8988T (cell line): ENCODE measurements around the gene RAC2.

Experiments used
- DNase-seq: peaks from one replicate; pipeline ENCODE4 v3.0.0; 2011

RAC2 gene

DNA sequence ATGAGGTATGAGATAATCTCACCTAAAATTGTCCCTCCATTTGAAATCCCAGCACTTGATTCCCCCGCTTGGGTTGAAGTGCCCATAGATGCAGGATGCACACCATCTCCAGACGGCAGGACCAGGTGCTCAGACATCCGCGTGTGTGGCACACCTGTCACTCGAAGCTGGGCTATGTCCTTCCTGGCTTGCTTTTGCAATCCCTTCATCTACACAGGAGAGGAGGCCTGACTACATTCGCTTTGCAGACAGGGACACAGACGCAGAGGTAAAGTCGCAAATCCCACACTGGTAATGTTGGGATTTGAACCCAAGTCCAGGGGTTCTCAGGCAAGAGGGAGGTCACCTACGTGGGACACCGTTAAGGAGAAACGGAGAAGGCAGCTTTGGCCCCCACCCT, 31.1 kb upstream of the RAC2 start:
- DNase-seq, result no peak

DNA sequence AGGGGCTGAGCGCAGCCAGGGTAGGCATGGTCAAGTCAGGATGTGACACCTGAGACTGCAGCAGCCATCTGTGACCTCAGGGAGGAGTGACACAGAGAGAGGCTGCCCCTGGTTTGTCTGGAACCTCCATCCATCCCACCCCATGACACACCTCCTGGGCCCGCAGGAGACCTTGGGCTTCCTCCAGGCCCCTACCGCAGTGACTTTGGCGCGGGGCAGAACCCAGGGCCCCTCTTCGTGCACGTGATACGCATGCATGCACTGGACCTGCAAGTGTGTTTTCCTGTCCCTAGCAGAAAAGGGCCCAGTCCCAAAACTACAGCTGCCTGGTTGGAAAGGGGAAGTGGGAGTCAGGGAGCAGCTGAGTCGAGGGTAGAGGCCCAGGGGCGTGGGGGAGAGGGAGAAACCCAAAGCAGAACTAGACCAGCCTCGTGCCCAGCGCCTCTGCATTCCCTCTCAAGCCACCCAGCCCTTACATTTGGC, 30.4 kb upstream of the RAC2 start:
- no peak for DNase-seq

DNA sequence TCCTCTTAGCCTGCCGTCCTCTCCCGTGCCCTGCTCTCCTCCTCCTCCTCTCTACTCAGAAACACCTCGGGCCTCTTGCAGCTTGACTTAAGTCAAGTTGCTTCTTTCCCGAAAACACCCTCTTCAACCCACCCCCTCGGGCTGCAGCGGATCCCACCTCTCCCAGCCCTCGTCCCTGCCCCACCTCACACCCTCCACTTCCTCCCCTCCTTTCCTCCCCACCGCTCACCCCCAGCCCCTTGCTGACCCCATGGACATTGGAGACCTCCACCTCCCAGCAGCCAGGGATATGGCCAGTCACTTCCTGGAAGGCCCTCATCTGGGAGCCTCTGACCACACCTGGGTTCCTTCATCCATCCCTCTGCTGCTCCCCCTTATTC, 29.8 kb upstream of the RAC2 start:
- DNase-seq, result no peak

DNA sequence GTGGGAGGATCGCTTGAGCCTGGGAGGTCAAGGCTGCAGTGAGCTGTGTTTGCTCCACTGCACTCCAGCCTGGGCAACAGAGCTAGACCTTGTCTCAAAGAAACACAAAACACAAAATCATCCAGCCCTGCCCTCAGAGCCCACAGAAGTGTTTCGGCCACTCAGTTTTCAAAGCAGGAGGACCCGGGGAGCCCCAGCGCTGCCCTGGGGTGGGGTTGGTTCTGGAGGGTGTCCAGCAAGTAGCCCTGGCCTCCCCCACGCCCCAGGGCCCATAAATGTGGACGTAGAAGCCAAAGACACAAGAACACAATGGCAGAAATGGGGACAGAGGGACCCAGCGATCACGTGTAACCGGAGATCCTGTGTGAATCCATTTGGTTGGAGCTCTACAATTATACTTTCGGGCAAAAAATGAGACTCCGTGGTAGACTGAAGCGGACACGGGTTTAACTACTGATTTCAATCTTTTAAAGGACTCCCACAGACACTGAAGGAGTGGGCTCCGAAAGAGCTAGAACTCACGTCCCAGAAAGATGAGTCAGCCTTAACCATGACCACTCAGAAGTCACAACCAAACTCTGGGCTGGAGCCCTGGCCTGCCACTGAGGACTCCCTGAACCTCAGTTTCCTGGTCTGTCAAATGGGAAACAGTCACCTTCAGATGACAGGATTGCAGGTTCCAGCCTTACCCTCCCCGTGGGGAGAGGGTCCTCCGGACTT, 29.2 kb upstream of the RAC2 start:
- DNase-seq, result no peak

DNA sequence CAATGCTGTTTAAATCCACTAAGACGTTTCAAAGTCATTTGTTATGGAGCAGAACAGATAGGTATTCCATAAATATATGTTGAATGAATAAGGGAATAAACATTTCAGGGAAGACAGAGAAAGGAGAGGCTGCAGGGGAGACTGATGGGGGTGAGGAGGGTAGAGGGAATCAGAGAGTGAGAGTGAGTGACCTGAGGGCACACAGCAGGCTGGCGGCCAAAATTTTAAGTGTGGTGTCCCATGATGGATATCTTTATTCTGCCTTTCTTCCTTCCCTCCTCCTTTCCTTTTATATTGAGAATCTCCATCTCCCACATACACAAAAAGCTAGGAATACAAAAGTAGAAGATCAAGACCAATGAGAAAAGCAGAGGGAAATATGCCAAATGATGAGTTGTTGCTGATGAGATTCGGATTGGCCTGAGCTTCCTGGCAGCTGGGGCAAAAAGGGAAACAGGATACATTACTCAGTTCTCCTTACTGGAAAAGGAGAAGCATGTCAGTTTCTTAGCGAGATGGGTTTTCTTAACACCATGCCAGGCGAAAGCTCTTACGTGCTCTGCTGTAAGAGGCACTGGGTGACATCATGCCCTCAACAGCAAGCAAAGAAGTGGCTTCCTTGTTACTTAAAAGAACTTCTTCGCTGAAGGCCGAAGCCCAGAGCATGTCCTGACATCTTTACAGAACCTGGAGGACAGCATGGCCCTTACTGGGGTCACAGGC, 27.0 kb upstream of the RAC2 start:
- no peak for DNase-seq

DNA sequence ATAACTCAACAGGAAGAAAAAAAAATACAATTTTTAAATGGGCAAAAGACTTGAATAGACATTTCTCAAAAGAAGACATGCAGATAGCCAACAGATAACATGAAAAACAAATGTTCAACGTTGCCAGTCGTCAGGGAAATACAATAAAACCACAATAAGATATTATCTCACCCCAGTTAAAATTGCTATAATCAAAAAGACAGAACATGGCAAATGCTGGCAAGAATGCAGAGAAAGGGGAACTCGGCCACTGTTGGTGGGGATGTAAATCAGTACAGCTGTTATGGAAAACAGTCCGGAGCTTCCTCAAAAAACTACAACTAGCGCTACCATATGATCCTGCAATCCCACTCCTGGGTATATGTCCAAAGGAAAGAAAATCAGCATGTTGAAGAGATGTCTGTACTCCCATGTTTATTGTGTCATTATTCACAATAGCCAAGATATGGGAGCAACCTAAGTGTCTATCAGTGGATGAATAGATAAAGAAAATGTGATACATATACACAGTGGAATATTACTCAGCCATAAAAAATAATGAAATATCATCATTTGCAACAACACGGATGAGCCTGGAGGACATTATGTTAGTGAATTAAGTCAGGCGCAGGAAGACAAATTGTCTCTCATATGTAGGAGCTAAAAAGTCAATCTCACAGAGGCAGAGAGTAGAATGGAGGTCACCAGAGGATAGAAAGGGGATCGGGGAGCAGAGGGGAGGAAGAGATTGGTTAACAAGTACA, 26.0 kb upstream of the RAC2 start:
- DNase-seq, result no peak

DNA sequence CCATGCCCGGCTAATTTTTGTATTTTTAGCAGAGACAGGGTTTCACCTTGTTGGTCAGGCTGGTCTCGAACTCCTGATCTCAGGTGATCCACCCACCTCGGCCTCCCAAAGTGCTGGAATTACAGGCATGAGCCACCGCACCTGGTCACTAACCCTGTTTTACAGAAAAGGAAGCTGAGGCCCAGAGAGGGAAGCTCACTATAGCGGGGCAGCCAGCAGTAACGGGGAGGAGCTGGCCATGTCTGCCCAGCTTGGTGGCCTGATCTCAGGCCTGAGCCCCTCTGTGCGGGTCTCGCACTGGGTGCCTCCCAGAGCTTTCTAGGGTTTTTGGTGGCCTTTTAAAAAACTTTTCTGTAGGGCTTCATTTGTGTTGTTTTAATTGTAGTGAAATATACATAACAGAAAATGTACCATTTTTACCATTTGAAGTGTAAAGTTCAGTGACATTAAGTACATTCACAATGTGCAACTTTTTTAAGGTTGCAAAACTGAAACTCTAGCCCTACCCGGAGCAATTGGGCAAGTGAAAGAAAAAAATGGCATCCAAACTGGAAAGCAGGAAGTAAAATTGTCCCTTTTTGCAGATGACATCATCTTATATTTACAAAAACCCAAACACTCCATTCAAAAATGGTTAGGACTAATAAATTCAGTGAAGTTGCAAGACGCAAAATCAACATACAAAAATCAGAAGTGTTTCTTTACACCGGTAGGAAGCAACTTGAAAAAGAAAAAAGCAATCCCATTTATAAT, 23.8 kb upstream of the RAC2 start:
- no peak for DNase-seq

DNA sequence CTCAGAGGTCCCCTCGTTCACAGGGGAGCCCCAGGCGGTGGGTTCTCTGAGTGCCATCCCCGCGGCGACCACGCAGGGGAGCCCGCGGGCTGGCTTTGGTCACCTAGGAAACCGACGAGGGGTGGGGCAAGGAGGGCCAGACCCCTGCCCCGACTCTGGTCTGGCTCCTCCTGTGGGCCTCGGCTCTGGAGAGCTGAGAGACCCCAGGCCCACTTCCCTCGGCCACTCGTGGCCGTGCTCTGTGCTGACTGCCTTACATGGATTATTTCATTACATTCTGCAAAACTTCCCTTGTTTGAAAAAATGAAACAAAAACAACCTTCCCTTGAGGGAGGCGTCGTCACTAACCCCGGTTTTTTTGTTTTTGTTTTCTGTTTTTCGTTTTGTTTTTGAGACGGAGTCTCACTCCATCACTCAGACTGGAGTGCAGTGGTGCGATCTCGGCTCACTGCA, 23.1 kb upstream of the RAC2 start:
- DNase-seq, result no peak

DNA sequence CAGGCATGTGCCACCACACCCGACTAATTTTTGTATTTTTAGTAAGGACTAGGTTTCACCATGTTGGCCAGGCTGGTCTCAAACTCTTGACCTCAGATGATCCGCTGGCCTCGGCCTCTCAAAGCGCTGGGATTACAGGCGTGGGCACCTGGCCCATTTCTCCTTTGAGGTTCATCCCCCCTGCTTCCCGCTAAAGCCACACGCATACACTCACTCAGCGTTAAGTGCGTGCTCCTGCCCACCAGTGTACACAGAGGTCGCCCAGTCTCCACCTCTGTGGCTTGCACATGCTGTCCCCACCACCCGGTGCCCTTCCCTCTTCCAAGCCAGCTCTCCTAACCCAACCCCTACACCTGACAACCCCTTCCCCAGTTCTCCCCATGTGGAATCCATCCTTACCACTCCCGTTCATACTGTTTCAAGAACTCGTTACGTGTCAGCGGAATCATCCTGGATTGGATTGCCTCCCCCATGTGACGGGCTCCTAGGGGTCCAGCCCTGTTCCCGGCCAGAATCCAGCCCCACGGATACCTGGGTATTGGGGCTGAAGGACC, 22.6 kb upstream of the RAC2 start:
- no peak for DNase-seq

DNA sequence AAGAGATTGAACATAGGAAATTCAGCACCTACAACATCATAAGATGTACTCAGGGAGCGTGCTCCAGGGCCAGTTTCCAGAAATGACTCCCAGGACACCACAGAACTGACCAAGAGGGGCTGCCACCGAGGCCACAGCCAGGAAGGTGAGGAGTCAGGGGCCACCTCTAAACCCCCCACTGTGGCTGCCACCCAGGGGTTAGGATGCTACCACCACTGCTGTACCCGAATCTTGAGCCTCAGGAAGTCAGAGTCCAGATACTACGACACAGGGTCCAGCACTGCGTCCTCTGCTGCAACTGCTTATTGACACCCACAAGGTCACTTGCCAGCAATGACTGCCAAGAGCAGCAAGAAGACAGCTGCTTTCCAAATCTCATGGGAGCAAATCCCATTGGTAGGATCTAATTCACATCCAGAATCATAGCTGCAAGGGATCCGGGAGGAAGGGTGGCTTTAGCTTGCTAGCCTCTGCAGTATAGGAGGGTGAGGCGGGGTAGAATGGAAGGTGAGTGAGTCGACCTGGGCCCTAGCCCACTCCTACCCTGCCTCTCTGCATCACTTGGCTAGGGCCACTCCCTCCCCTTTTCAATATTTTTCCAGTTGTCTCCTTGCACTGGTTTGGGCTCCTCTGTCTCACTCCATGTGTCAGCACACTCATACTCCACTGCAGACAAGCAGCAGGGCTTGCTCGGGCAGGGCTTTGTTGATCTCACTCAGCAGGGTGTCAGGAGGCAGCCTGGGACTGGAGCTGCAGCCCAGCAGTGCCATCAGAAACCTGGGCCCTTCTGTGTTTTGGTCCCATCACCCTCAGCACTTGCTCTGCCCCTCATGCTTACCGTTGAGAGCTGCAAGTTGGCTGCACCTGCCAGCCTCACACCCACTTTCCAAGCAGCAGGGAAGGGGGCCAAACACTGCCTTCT, 20.2 kb upstream of the RAC2 start:
- no peak for DNase-seq

DNA sequence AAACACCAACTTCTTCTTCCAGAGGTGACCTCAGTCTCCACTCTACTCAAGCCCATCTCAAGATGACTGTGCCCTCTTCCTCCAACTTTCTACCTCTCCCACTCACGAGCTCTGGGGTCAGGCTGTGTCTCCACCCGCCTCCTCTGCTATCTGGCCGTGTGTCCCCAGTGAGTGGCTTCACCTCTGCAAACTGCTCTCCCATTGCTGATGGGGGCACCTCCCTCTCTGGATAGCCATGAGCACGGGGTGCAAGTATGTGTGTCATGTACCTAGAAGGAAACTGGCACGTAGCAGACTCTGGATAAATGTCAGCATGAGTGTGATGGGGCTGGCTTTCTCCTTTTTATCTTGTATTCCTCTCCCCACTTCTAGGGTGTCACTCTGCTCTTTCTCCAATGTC, 18.3 kb upstream of the RAC2 start:
- DNase-seq, result no peak

DNA sequence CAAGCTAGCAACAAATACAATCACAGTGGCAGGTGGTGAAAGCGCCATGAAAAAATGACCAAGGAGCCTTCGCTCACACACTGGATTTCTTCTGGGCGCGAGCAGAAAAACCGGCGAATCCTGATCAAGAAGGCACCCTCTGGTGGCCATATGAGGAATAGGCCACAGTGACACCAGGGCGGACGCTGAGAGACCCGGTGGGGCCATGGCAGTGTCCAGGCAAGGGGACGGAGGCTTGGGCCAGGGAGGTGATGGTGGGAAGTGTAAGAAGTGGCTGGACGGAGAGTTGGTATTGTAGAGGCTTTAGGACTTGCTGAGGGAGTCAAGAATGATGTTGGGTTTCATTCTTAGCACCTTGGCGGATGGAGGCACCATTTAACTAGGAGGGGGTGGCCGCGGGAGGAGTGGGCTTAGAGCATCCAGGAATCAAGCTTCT, 16.9 kb upstream of the RAC2 start:
- DNase-seq, result peak; percentile 52

DNA sequence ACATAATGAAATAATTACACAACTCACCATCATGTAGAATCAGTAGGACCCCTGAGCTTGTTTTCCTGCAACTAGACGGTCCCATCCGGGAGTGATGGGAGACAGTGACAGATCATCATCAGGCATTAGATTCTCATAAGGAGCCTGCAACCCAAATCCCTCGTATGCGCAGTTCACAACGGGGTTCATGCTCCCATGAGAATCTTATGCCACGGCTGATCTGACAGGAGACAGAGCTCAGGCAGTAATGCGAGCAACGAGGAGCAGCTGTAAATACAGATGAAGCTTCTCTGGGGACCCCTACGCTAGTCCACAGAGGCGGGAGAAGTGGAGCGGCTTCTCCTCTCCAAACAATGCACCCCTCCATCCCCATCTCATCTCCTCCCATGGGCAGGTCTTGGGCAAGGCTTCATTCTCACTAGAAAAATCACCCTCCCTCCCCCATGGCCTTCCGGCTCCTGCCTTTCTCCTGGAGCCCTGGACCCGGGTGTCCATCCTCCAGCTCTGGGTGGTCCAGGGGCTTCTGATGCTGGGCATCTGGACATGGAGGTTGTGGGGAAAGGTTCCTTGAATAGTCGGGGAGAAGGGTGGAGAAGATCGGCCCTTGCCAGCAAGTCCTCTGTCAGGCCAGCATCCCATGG, 16.2 kb upstream of the RAC2 start:
- DNase-seq, result no peak

DNA sequence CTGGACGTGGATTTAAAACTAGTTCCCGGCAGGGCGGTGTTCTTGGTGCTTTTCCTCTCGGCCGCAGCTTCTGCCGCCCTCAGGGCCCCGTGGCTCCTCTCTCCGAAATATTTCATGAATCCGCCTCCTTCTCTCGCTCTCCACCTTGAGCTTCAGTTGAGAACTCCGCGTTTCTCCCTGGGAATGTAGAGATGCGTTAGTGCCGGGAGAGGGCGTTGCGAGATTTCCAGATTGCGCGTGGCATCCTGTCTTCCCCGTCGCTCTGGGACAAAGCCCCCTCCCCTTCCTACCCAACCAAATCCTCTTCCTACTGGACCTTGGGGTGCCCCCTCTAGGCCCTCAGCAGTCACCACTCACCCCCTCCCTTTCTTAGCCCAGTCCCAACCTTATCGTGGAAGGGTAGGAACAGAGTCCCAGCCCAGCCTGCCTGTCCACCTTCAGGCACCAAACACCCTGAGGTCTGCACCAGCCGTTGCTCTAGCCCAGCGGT, 15.5 kb upstream of the RAC2 start:
- DNase-seq, result no peak

DNA sequence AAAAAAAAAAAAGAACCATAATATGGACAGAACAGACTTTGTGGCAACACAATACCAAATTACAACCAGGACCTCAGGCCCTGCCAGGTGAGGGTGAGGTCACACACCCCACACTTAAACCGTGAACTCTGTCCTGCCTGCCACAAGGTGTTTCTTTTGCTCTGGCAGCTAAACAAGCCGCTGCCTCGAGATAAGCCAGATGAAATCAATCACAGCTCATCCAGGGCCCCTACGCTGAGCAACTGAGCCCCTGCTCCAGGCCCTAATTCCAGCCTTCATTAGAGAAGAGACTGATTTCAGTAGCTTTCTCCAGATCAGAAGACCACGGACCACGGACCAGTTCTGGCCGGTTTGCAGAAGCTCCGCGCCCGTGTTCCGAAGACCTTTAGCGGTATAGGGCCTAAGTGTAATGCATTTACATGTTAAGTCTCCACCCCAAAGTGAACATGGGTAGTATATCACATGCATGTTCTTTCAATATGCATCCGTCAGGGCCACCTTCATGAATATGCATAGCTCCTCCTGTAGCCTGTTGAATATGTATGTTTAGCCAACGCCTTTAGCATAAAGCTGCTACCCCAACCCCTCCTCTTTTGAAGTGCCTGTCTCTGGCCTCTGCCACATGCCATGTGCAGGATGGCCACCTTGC, 14.8 kb upstream of the RAC2 start:
- no peak for DNase-seq

DNA sequence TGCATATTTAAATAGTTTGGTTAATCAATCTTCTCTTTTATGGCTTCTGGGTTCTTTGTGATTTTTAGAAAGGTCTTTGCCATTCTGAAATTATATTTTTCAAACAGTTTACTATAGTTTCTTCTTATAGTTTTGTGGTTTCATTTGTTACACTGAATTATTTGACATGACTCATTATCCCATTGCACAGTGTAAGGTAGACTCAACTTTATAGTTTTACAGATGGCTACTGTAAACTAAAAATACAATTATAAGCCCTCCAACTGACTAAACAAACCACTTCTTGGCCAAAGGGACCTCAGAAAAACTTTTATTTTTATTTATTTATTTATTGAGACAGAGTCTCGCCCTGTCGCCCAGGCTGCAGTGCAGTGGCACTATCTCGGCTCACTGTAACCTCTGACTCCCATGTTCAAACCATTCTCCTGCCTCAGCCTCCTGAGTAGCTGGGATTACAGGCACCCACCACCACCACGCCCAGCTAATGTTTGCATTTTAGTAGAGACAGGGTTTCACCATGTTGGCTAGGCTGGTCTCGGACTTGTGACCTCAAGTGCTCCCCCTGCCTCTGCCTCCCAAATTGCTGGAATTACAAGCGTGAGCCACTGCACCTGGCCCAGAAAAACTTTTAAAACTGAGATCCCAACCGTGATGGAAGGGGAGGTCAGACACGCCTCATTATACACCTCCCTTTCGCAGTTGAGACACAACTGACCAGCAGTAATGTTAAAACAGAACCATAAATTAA, 14.1 kb upstream of the RAC2 start:
- no peak for DNase-seq

DNA sequence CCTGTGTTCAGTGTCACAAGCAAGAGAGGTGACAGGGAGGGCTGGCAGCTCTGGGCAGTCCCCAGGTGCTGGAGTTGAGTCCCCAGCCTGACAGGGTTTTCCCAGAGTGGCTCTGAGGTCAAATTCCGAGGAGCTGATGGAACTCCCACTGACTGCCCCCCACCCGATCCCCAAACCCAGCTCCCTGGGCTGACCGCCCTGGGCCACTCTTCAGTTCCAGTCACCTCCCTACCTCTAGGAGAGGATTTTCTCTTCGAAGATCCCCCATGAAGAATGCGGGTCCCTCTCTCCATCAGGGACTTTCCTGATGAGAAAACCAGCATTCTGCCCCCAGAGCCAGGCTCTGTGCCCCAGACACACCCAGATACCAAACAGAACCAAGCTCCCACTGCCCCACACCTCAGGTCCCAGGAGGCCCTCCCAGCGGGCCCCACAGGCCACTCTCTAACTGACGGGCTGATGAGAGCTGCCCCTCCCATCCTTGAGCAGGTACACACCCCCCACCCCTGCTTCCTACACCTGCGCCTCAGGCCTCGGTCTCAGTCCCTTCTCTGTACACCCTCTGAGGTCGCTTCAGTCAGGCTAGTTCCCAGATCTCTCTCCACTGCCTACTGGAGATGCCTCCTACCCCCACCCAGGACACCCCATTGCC, 12.1 kb upstream of the RAC2 start:
- DNase-seq, result no peak

DNA sequence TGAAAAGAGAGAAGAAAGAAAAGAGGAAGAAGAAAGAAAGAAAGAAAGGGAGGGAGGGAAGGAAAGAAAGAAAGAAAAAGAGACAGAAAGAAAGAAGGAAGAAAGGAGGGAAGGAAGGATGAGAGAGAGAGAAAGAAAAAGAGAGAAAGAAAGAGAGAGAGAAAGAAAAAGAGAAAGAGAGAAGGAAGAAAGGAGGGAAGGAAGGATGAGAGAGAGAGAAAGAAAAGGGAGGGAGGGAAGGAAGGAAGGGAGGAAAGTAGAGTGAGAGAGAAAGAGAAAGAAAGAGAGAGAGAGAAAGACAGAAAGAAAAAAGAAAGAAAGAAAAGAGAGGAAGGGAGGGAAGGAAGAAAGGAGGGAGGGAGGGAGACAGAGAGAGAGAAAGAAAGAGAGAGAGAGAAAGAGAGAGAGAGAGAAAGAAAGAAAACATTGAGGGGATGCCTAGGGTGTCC, 11.5 kb upstream of the RAC2 start:
- DNase-seq, result no peak

DNA sequence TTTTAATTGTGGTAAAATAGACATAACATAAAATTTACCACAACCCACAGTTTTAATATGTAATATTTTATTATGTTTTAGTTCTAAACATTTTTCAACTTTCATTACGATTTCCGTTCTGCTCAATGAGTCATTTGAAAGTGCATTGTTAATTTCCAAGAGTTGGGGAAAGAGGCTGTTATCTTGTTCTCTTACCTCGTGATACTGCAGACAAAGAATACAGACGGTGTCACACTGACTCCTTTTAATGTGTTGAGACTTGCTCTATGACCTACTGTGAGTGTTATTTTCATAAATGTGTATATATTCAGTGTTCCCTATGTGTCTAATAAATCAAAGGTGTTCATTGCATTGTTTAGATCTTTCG, 10.8 kb upstream of the RAC2 start:
- no peak for DNase-seq
